ENCODE data around the gene CLIP3. TPM values are rescaled to one million over a fixed set of nuclear protein-coding genes. Genes with fewer than 3 reads are reported as not detected.

The CLIP3 gene
- total and polyA plus RNA-seq, 8 donors = 1.2 to 9.1 (median 3.1) TPM

DNA sequence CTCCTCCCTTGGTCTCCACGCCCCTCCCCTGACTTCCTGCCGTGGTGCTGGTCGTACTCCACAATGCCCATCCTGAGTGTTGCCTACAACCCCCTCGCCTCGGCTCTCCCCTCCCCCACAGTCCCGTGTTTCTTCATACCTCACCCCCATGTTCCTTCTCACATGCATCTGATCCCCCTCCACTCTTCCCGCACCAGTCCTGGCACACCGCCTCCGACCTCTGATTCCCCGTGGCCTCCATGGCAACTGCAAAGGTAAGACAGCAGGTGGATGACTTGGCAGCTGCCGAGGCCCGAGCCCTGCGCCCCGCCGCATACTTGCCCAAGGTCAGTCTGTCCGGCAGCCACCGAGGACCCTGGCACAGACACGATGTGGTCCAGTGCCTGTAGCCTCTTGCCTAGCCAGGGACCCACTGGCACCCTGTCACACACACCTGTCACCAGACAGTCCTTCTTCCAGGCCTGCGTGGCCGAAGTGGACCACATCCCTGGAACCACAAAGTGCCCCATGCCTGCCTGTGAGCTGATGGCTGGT is 53.8 kb downstream of the CLIP3 start:
- DNase-seq = peak in 1 of 6 donors; percentile 70
- FAIRE-seq = no peak
- Histone ChIP-seq H3K9me3 (no peaks in the 10 kb centered on the region), H3K4me3 (no peak overlapping the region), H3K4me1 (no peaks in the 10 kb centered on the region), H3K27ac (no peak overlapping the region), H3K36me3 (no peaks in the 10 kb centered on the region), H3K27me3 (no peaks in the 10 kb centered on the region)
- 25 to 33% methylated on average over 20 of the region's 20 CpGs for whole genome bisulfite sequencing, 2 donors
- no peak for ATAC-seq
- TF ChIP-seq, protein P1, sequence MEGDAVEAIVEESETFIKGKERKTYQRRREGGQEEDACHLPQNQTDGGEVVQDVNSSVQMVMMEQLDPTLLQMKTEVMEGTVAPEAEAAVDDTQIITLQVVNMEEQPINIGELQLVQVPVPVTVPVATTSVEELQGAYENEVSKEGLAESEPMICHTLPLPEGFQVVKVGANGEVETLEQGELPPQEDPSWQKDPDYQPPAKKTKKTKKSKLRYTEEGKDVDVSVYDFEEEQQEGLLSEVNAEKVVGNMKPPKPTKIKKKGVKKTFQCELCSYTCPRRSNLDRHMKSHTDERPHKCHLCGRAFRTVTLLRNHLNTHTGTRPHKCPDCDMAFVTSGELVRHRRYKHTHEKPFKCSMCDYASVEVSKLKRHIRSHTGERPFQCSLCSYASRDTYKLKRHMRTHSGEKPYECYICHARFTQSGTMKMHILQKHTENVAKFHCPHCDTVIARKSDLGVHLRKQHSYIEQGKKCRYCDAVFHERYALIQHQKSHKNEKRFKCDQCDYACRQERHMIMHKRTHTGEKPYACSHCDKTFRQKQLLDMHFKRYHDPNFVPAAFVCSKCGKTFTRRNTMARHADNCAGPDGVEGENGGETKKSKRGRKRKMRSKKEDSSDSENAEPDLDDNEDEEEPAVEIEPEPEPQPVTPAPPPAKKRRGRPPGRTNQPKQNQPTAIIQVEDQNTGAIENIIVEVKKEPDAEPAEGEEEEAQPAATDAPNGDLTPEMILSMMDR (IDR thresholded peaks at IDR 0.05) = no peak
- intact Hi-C loops (cut with DNase I) = no loop called here

DNA sequence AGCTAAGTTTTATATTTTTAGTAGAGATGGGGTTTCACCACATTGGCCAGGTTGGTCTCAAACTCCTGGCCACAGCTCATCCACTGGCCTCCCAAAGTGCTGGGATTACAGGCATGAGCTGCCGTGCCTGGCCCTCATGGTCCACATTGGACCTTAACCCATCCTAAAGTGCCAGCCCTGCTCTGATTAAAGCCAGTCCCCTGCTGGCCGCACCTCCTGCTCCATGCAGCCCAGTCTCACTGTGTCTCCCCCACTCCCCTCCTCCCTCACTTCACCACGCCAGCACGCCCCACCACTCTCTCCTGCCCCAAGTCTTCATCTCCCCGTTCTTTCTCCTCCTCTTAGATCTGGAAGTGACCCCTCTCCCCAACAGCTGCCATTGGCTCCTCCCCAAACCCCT is 54.4 kb downstream of the CLIP3 start:
- no peak for DNase-seq
- Histone ChIP-seq H3K27me3 (no peaks in the 10 kb centered on the region), H3K4me3 (no peak overlapping the region), H3K36me3 (no peaks in the 10 kb centered on the region), H3K4me1 (no peaks in the 10 kb centered on the region), H3K27ac (no peak overlapping the region), H3K9me3 (no peaks in the 10 kb centered on the region)
- TF ChIP-seq, protein P1 (IDR thresholded peaks at IDR 0.05) = no peak
- intact Hi-C loops (cut with DNase I) = no loop called here
- no peak for FAIRE-seq
- no peak for ATAC-seq
- 42 to 43% methylated on average over 5 of the region's 5 CpGs for WGBS, 2 donors

DNA sequence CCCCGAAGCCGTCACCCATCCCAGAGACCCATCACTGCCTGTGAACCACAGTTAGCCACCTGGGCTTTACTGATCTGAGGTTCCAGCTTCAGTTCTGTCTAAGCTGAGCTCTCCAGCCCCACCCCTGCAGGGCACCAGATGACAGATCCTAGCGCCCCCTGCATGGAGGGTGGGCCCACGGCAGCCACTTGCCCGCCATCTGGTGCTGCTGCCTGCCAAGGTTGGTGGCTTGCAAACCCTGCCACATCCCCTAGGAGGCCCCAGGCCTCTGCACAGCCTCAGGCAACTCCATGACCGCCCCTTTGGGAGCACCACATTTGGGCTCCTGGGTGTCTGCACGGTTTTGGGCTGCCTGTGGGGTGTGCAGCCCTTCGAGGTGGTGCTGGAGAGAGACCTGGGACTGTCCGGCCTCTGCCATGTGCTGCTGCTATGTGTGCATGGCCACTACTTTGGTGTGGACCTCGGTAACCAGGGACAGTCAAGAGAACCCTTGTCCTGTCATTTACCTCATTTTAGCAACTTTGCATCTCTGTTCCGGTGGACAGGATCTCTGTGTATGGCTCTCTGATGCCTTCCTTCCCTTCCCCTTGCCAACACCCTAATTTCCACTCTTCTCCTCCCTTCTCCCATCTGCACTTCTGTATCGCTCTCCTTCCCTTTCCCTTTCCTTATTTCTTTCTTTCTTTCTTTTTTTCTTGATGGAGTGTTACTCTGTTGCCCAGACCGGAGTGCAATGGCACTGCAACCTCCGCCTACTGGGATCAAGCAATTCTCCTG is 55.0 kb downstream of the CLIP3 start:
- Histone ChIP-seq H3K9me3 (no peaks in the 10 kb centered on the region), H3K27ac (no peak overlapping the region), H3K4me1 (no peaks in the 10 kb centered on the region), H3K4me3 (no peak overlapping the region), H3K36me3 (no peaks in the 10 kb centered on the region), H3K27me3 (no peaks in the 10 kb centered on the region)
- DNase-seq (no peak), ATAC-seq (no peak), FAIRE-seq (no peak)
- 48 to 53% methylated on average over 14 of the region's 14 CpGs for WGBS, 2 donors
- TF ChIP-seq, protein P1 (IDR thresholded peaks at IDR 0.05) = no peak
- intact Hi-C loops (cut with DNase I) = no loop called here

DNA sequence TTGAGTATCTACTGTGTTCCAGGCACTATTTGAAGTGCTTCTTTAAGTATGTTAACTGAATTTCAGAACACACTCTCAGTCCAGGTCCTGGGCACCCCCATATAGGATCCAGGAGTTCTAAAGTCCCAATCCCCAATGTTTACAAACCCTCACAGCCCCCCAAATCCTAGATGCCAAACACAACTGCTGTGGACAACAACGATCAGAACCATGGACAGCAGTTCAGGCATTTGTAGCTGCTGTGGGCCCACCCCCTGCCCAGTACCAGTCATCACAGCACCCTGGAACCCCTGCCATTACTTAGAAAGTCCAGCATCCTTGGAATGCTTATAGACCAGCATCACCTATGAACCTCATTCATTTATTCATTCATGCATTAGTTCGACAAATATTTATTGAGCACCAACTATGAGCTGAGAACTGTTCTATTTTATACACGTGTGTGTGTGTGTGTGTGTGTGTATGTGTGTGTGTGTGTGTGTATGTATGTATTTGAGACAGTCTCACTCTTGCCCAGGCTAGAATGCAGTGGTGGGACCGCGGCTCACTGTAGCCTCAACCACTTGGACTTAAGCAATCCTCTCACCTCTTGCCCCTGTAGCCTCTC is 57.0 kb downstream of the CLIP3 start:
- Histone ChIP-seq H3K27me3 (no peaks in the 10 kb centered on the region), H3K4me1 (no peaks in the 10 kb centered on the region), H3K36me3 (no peaks in the 10 kb centered on the region), H3K9me3 (no peaks in the 10 kb centered on the region), H3K4me3 (no peak overlapping the region), H3K27ac (no peak overlapping the region)
- no peak for DNase-seq
- WGBS, 2 donors = 29 to 38% methylated on average over 5 of the region's 5 CpGs
- ATAC-seq = peak in 1 of 4 donors; percentile 48
- intact Hi-C loops (cut with DNase I) = no loop called here
- TF ChIP-seq, protein P1 (IDR thresholded peaks at IDR 0.05) = no peak
- no peak for FAIRE-seq

DNA sequence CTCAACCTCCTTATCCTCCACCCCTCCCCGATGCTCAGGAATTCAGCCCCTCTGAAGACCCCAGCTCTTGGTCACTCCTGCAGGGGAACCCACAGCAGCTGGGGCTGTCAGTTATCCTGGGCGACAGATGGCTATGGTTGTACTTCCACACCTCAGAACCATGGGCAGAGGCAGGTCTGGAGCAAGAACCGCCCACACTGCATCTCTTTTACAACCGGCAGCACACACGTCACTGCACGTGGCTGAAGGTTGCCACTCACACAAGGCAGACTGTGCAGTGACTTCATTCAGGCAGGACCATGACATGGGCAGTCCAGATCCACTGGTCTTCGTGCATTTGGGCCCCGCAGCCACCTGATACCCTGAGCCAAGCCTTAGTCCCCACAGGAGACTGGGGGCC is 59.2 kb downstream of the CLIP3 start:
- intact Hi-C loops (cut with DNase I) = no loop called here
- Histone ChIP-seq H3K27me3 (no peaks in the 10 kb centered on the region), H3K27ac (no peak overlapping the region), H3K36me3 (no peaks in the 10 kb centered on the region), H3K4me3 (no peak overlapping the region), H3K4me1 (no peaks in the 10 kb centered on the region), H3K9me3 (no peaks in the 10 kb centered on the region)
- DNase-seq (no peak), ATAC-seq (no peak), FAIRE-seq (no peak)
- TF ChIP-seq, protein P1 (IDR thresholded peaks at IDR 0.05) = no peak
- WGBS, 2 donors = 38 to 44% methylated on average over 8 of the region's 8 CpGs
